K562 (cell line): ENCODE results near the gene TBX6. TPM values are rescaled to one million over a fixed set of nuclear protein-coding genes. Genes with fewer than 3 reads are reported as not detected.
A peak's percentile ranks its signal among the peaks of the same experiment; 100 is the strongest.

Source experiments
- ARID1B ChIP-seq: fragments of 450-650 bp; IDR thresholded peaks from 2 replicates; pipeline ENCODE4 v1.6.1; 2016; ENCODE audit warnings: antibody characterized with exemption, mild to moderate bottlenecking, inconsistent platforms
- CC2D1A ChIP-seq: fragments of 450-650 bp; IDR thresholded peaks from 2 replicates; pipeline ENCODE4 v1.6.1; 2017; ENCODE audit warnings: mild to moderate bottlenecking
- CEBPG ChIP-seq, 3 experiments: fragments of 200-800 bp in 1 of 3; sonication (Bioruptor generic) in 1 of 3; sonication (generic) in 1 of 3; formaldehyde crosslinking in 1 of 3; IDR thresholded peaks in 2 of 3; conservative IDR thresholded peaks in 1 of 3; 2 replicates each; pipeline versions ENCODE4 v1.6.1 to v1.8.0; 2016 to 2022; ENCODE audit warnings: missing compliant biosample characterization in 2 of 3, missing genetic modification characterization in 2 of 3, mild to moderate bottlenecking in 1 of 3, missing genetic modification reagents in 1 of 3
- GABPB2 ChIP-seq: fragments of 250-450 bp; sonication (Bioruptor Pico); conservative IDR thresholded peaks from 2 replicates; pipeline ENCODE4 v1.5.1; 2021; ENCODE audit warnings: mild to moderate bottlenecking
- HOXB6 ChIP-seq: fragments of 250-450 bp; sonication (Bioruptor Pico); IDR thresholded peaks from 2 replicates; pipeline ENCODE4 v1.5.1; 2022; ENCODE audit warnings: mild to moderate bottlenecking, borderline replicate concordance
- ILK ChIP-seq: fragments of 450-650 bp; IDR thresholded peaks from 2 replicates; pipeline ENCODE4 v1.6.1; 2016; ENCODE audit warnings: missing genetic modification characterization, low read depth, mild to moderate bottlenecking, missing compliant biosample characterization, moderate library complexity, borderline replicate concordance
- JUNB ChIP-seq: fragments of 450-650 bp; formaldehyde crosslinking; conservative IDR thresholded peaks from 2 replicates; pipeline ENCODE4 v1.4.0; 2020; ENCODE audit warnings: mild to moderate bottlenecking
- JUND ChIP-seq, 2 experiments: IDR thresholded peaks; 2 replicates in 1 of 2; 3 replicates in 1 of 2; pipeline ENCODE4 v1.6.1; 2011; ENCODE audit warnings: borderline replicate concordance in 2 of 2, low read depth in 2 of 2, low read length in 2 of 2, improper control_type of control experiment in 1 of 2, missing biosample characterization in 1 of 2, missing genetic modification characterization in 1 of 2, missing genetic modification reagents in 1 of 2
- MED1 ChIP-seq: sonication (generic); formaldehyde crosslinking; IDR thresholded peaks from 2 replicates; pipeline ENCODE4 v1.8.1; 2023; ENCODE audit warnings: missing genetic modification reagents, borderline replicate concordance
- MTA2 ChIP-seq: fragments of 450-650 bp; IDR thresholded peaks from 2 replicates; pipeline ENCODE4 v1.6.1; 2016; ENCODE audit warnings: low read depth
- PHB2 ChIP-seq: fragments of 450-650 bp; IDR thresholded peaks from 2 replicates; pipeline ENCODE4 v1.6.1; 2017; ENCODE audit warnings: low read depth
- POLR2B ChIP-seq: fragments of 450-650 bp; IDR thresholded peaks from 2 replicates; pipeline ENCODE4 v1.6.1; 2018; ENCODE audit warnings: low read depth; ENCODE audit not compliant: partially characterized antibody
- POLR2H ChIP-seq: IDR thresholded peaks from 2 replicates; pipeline ENCODE4 v1.6.1; 2016; ENCODE audit warnings: missing genetic modification characterization, low read depth, mild to moderate bottlenecking, control low read depth, missing compliant biosample characterization, moderate library complexity
- POU5F1 ChIP-seq: fragments of 150-350 bp; IDR thresholded peaks from 2 replicates; pipeline ENCODE4 v1.6.1; 2014; ENCODE audit warnings: borderline replicate concordance, low read length, low read depth, mild to moderate bottlenecking; ENCODE audit not compliant: partially characterized antibody
- RBM39 ChIP-seq: fragments of 200-400 bp; formaldehyde crosslinking; optimal IDR thresholded peaks from 2 replicates; pipeline ENCODE3; 2018; ENCODE audit warnings: low read depth, low read length
- SMAD4 ChIP-seq: fragments of 250-450 bp; sonication (Bioruptor Pico); conservative IDR thresholded peaks from 2 replicates; pipeline ENCODE4 v1.8.0; 2021; ENCODE audit warnings: inconsistent platforms, mild to moderate bottlenecking, moderate library complexity
- SPI1 ChIP-seq: IDR thresholded peaks from 2 replicates; pipeline ENCODE4 v1.6.1; 2011; ENCODE audit warnings: low read depth, low read length, control low read depth, borderline replicate concordance
- TAF9B ChIP-seq: fragments of 450-650 bp; IDR thresholded peaks from 2 replicates; pipeline ENCODE4 v1.6.1; 2018; ENCODE audit warnings: mild to moderate bottlenecking; ENCODE audit not compliant: partially characterized antibody
- TBL1XR1 ChIP-seq, 2 experiments: IDR thresholded peaks; 2 replicates each; pipeline ENCODE4 v1.6.1; 2012; ENCODE audit warnings: improper control_type of control experiment in 2 of 2, low read length in 2 of 2, mild to moderate bottlenecking in 1 of 2
- TEAD4 ChIP-seq, 2 experiments: sonication (generic) in 1 of 2; formaldehyde crosslinking in 1 of 2; IDR thresholded peaks; 2 replicates each; pipeline versions ENCODE4 v1.6.1 to v1.8.0; 2012 to 2022; ENCODE audit warnings: borderline replicate concordance in 1 of 2, inconsistent platforms in 1 of 2, low read length in 1 of 2, mild to moderate bottlenecking in 1 of 2, missing genetic modification reagents in 1 of 2
- ZNF175 ChIP-seq: fragments of 200-800 bp; sonication (Bioruptor generic); IDR thresholded peaks from 2 replicates; pipeline ENCODE4 v1.6.1; 2016; ENCODE audit warnings: low read depth, mild to moderate bottlenecking, missing genetic modification characterization, missing compliant biosample characterization
- ZNF24 ChIP-seq: fragments of 450-650 bp; IDR thresholded peaks from 2 replicates; pipeline ENCODE4 v1.6.1; 2016
- ZNF41 ChIP-seq: fragments of 250-450 bp; sonication (Bioruptor Pico); conservative IDR thresholded peaks from 2 replicates; pipeline ENCODE4 v1.4.0; 2020; ENCODE audit warnings: mild to moderate bottlenecking
- ZNF76 ChIP-seq: fragments of 250-450 bp; sonication (Bioruptor Pico); IDR thresholded peaks from 2 replicates; pipeline ENCODE4 v1.4.0; 2020; ENCODE audit warnings: mild to moderate bottlenecking, moderate library complexity, borderline replicate concordance
- ZNF77 ChIP-seq: fragments of 250-450 bp; sonication (Bioruptor Pico); IDR thresholded peaks from 2 replicates; pipeline ENCODE4 v1.5.0; 2020
- polyA plus RNA-seq, 8 experiments: library from polyadenylated mRNA; depleted of rRNA in 4 of 8; stranded (reverse) in 5 of 8; unstranded in 3 of 8; fragments of >200 nt; fragmentation: Nextera tagmentation in 2 of 8; fragmentation: Illumina TruSeq in 1 of 8; extraction: Ambion mirVana in 2 of 8; extraction: Trizol in 1 of 8; gene quantifications; 2 replicates each; pipeline versions ENCODE4 v1.2.1 to v1.2.3, GENCODE V29; 2011 to 2014; ENCODE audit warnings: inconsistent platforms in 1 of 8, missing spikeins in 1 of 8
- total RNA-seq, 7 experiments: library from RNA; depleted of rRNA in 6 of 7; stranded (reverse); fragments of >200 nt in 6 of 7; fragmentation: Illumina TruSeq in 2 of 7; extraction: Trizol in 2 of 7; gene quantifications; 2 replicates each; pipeline versions ENCODE4 v1.2.1 to v1.2.3, GENCODE V29; 2011 to 2021; ENCODE audit warnings: low replicate concordance in 1 of 7
- TF ChIP-seq, protein P1 (sequence below), 2 experiments: fragments of 450-650 bp; conservative IDR thresholded peaks; 2 replicates each; pipeline ENCODE4 v1.6.1; 2017; ENCODE audit warnings: mild to moderate bottlenecking in 2 of 2, moderate library complexity in 2 of 2

The TBX6 gene
- total and polyA plus RNA-seq, 9 of the 15 experiments (the other 6 are each of a cell fraction or from before 2014, with no cell fraction given), result 0.07 to 0.58 (median 0.11) TPM; not detected in 2

- TF ChIP-seq CC2D1A, result no peak
- no peak for TF ChIP-seq MTA2
- TF ChIP-seq TBL1XR1 (IDR thresholded peaks at IDR 0.05; ENCODE audit: low read length in 2 of 2), result 0 out of 4 replicates have a peak, but pooled peaks of 1 of the 2 experiments have one; percentile 17
- TF ChIP-seq POU5F1, result peak; percentile 16
- TF ChIP-seq, protein P1, sequence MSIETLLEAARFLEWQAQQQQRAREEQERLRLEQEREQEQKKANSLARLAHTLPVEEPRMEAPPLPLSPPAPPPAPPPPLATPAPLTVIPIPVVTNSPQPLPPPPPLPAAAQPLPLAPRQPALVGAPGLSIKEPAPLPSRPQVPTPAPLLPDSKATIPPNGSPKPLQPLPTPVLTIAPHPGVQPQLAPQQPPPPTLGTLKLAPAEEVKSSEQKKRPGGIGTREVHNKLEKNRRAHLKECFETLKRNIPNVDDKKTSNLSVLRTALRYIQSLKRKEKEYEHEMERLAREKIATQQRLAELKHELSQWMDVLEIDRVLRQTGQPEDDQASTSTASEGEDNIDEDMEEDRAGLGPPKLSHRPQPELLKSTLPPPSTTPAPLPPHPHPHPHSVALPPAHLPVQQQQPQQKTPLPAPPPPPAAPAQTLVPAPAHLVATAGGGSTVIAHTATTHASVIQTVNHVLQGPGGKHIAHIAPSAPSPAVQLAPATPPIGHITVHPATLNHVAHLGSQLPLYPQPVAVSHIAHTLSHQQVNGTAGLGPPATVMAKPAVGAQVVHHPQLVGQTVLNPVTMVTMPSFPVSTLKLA (conservative IDR thresholded peaks at IDR 0.05), result peak; percentile 65 to 78
- peak; percentile 60; the same call in 1 of the 2 replicates for TF ChIP-seq JUND (IDR thresholded peaks at IDR 0.05; ENCODE audit: borderline replicate concordance, low read depth, low read length)
- TF ChIP-seq JUND (tag; IDR thresholded peaks at IDR 0.05; ENCODE audit: borderline replicate concordance, low read depth, low read length), result peak; percentile 39; the same call in 1 of the 3 replicates
- TF ChIP-seq TAF9B, result peak; percentile 84
- no peak for TF ChIP-seq RBM39
- TF ChIP-seq CEBPG (CRISPR knock-in tag; IDR thresholded peaks at IDR 0.05), result peak; percentile 51; the same call in 1 of the 2 replicates
- no peak for TF ChIP-seq CEBPG (tag; conservative IDR thresholded peaks at IDR 0.05 in 1 of 2, IDR thresholded peaks at IDR 0.05 in 1 of 2)
- no peak for TF ChIP-seq GABPB2 (CRISPR knock-in tag)
- TF ChIP-seq SPI1, result peak; percentile 57; the same call in 1 of the 2 replicates
- peak; percentile 48; the same call in 1 of the 2 replicates for TF ChIP-seq SMAD4 (CRISPR knock-in tag)
- TF ChIP-seq ZNF77 (CRISPR knock-in tag), result no peak
- no peak for TF ChIP-seq ZNF24
- peak; percentile 94 for TF ChIP-seq POLR2H (tag)
- no peak for TF ChIP-seq ILK (tag)
- TF ChIP-seq MED1 (CRISPR knock-in tag), result 0 out of 2 replicates have a peak, but pooled peaks have one; percentile 73
- TF ChIP-seq JUNB (CRISPR knock-in tag), result no peak
- no peak for TF ChIP-seq TEAD4 (IDR thresholded peaks at IDR 0.05; ENCODE audit: low read length)
- TF ChIP-seq TEAD4 (CRISPR knock-in tag; IDR thresholded peaks at IDR 0.05; ENCODE audit: borderline replicate concordance), result no peak
- no peak for TF ChIP-seq ZNF76 (CRISPR knock-in tag)
- no peak for TF ChIP-seq HOXB6
- TF ChIP-seq PHB2, result no peak
- peak; percentile 94 for TF ChIP-seq POLR2B
- no peak for TF ChIP-seq ARID1B
- no peak for TF ChIP-seq ZNF175 (CRISPR knock-in tag)
- TF ChIP-seq ZNF41 (CRISPR knock-in tag), result no peak
Observed at GRCh38 chr16:30075503-30076275, 16.0 kb downstream of the TBX6 start, which contains the start of gene PPP4C (continued).
